RCC 7860 (cell line): Measurements from ENCODE around the gene KLK7.

ENCODE experiments used
- DNase-seq: peaks from one replicate; pipeline ENCODE4 v3.0.0-alpha.2; 2015; ENCODE audit warnings: low spot score
- FAIRE-seq: peaks from 2 replicates; lab custom pipeline; 2012; peaks lifted over from hg19 to GRCh38; lab: Jason Lieb, UNC

Gene KLK7

DNA sequence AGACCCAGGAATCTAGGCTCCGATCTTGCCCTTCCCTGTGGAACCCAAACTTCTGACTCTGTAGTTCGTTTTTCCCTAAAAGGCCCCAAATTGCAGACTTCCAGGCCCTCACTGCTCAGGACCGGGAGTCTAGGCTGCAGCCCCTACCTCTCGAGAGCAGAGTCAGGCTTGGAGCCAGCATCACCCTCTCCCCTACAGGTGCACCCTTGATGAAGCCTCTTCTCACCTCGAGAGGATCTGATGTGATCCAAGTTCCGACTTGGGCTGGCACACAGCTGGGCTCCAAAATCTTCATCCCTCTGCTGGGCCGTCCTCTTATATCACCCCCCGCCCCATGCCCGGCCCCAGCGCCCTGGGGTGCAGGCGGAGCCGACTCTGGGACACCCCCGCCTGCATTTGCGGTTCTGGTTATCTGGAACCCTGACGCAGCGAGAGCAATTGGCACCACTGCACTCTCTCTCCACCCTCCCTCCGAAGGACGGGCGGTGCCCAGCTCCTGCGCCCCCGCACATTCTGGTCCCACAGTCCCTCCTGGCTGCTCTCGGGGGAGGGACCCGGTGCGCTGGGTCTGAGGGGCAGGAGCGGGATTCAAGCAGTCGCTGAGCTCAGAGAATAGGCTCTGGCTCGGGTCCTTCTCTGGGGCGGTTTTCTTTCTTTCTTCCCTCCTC, at the start of gene KLK7:
Gene KLK7 (minus strand): TSS at position 293 of the 668 bp plus-strand sequence. CDS start 1,518 bp downstream, outside the sequence.
- no peak for DNase-seq

GRCh38 chr19:51031880-51032225, 48.1 kb upstream of the KLK7 start:
- DNase-seq: no peak
- no peak for FAIRE-seq

More for the DNA sequence above, at the start of gene KLK7:
- FAIRE-seq: no peak

DNA sequence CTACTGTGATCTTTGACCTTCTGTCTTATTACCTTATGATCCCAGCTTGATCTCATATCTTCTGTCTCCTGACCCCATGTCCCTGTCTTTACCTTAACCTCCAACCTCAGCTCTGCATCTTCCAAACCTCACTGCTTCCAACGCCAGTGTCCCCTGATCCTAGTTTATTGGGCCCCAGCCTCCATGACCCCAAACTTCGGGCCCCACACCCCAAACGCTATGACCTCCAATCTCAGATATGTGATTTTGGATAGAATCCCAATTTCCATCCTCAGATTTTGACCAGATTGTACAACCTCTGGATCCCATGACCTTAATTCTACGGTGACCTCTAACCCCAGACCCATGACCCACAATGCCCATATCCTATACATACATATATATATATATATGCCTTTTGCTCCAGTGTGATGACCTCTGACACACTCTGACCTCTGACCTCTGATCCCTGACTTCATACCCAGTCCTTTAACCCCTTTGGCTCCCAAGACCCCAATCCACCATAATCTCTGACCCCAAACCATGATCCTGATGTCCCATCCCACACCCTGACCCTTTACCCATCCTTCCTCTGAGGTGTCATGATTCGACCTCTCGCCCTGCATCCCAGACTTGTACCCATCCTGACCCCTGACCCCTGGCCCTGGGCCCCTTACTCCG, 47.6 kb upstream of the KLK7 start:
- DNase-seq (no peak), FAIRE-seq (no peak)

GRCh38 chr19:51030631-51031030, 46.9 kb upstream of the KLK7 start:
- DNase-seq: no peak
- no peak for FAIRE-seq

GRCh38 chr19:51029718-51030117, 46.0 kb upstream of the KLK7 start:
- DNase-seq (no peak), FAIRE-seq (no peak)

DNA sequence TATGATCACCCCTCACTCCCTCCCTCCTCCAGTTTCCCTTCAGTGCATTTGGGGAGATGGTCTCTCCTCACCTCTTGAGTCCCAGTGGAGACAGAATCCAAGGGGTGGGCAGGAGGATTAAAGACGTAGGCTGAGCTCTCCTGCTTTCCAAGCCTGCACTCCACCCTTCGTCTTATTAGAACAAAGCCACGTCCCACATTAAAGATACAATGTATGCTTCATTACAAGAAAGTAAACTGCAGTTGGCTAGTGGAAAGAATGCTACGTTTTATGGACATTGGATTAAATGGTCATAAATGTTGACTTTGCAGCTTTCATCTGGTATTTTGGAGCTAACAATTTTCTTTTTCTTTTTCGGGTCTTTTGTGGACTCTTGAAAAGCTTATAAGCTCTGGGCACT, 44.2 kb upstream of the KLK7 start:
- FAIRE-seq (no peak), DNase-seq (no peak)

DNA sequence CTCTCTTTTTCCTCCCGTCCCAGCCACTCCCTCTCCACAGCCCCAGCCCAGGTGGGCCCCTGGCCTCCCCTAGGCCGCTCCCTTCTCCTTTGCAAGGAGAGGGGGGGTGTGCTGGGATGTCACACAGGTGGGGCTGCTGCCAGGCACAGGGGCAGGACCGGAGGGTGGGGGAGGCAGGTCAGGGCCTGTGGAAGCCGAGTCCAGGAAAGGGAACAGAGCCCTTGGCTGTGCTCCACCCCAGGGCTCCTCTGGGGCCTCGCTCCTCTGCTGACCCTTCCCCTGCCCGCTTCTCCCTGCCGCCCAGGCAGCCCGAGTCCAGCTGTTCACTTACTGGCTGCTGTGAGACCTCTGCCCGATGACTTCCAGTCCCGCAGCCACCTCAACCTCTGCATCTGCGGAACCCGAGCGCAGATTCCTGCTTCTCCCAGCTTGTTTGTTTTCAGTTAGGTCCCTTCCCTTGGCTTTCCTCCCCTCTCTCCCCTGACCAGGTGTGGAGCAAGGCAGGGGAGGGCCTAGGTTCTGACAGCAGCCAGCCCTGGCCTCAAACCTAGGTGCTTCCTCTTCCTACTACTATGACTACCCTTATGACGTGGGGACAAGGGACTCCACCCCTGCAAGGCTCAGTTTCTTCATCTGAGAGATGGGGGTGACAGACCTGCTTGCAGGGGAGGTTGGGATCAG, 43.5 kb upstream of the KLK7 start:
- FAIRE-seq (no peak), DNase-seq (no peak)

- FAIRE-seq (no peak), DNase-seq (no peak)
Observed at GRCh38 chr19:51026554-51026831, 42.8 kb upstream of the KLK7 start, which contains the start of gene KLK11. KLK11 (minus strand) TSS chr19:51026616; CDS start chr19:51025631, 985 bp downstream.

DNA sequence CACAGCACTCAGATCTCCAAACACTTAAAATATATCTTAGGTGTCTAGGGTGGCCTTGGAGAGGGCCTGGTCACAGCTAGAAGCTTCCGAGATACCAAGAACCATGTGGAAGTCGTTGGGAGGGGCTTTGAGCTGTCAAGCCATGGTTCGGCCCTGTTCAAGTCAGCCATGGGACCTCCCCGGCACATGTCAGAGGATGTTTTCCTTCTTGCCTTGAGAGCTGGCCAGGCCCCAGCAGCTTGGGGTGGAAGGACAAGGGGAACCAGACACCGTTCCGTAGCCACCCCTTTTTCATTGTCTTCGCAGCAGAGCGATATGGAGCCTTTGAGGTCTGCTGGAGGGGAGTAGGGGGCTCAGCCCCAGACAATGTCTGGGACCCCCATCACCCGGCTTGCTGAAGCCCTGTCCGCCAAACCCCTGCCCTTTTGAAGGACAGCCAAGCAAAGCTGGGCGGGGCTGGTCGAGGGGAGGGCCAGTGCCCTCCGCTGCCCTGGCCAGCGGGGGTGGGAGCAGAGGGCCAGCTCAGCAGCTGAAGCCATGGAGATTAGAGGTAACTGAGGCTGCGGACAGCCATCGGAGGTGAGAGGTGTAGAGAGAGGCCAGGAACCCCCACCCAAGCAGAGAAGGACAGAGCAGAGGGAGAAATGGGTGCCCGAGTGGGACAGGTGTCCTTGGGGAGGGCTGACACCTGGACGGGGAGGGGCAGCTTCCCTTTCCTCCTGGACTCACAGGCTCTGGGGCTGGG, 42.3 kb upstream of the KLK7 start:
- no peak for DNase-seq
- no peak for FAIRE-seq

DNA sequence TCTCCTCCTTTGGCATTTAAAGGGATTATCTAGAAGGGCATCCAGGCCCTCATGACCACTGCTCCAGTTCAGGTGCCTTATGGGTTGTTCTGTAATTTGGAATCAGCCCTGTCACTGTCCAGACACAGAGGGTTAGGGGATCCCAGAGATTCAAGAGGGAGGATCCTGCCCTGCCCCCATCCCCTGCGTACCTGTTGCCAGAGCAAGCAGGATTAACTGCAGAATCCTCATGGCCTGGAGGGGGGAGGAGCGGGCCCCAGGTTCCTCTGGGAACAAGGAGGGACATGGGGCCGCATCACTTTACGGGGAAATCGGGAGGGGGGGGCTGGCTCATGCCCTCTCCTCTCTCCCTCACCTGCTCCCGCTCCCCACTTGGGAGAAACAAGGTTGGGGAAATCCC, 41.7 kb upstream of the KLK7 start:
- FAIRE-seq (no peak), DNase-seq (no peak)

- FAIRE-seq (no peak), DNase-seq (no peak)
Observed at GRCh38 chr19:51024924-51025323, 41.2 kb upstream of the KLK7 start.

DNA sequence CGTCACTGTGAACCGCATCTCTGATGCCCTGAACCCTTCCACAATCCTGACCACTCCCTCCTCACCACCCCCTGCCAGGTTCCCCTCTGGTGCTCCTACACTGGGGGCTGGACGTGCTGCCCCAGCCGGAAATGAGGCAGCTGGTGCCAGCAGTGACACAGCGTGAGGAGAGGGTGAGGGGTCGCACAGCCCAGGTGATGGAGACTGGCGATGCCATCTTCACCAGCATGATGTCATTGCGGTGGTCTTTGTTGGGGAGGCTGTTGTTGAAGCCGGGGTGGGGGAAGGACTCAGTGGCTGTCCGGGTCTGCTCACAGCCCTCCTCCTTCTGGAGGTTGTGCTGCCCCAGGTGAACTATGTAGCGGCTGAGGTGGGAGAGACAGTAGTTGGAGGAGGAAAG, 40.2 kb upstream of the KLK7 start:
- DNase-seq: no peak
- FAIRE-seq: no peak

- DNase-seq: no peak
- FAIRE-seq: no peak
Observed at GRCh38 chr19:51022526-51022925, 38.8 kb upstream of the KLK7 start.

DNA sequence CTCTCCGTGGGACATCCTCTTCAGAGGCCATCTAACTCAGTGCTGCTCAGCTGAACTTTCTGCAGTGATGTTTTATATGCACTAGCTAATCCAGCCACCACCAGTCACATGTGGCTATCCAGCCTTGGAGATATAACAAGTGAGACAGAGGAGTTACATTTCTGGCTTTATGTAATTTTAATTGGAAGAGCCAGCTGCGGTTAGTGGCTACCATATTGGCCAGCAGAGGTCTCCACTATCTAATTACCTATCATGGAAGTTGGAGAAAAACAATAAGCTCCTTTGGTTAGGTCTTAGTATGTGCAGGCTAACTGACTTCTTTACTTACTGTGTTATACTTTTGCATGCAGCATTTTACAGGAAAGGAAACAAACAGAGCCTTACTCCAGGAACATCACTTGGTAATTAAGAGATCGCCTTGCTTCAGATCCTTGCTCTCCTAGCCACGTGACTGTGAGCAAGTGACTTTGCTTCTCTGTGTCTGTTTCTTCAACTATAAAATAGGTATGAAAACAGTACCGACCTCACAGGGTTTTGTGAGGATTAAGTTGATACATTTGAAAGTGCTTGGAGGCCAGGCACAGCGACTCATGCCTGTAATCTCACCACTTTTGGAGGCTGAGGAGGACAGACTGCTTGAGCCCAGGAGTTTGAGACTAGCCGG, 37.4 kb upstream of the KLK7 start:
- DNase-seq (peak; percentile 9), FAIRE-seq (no peak)

DNA sequence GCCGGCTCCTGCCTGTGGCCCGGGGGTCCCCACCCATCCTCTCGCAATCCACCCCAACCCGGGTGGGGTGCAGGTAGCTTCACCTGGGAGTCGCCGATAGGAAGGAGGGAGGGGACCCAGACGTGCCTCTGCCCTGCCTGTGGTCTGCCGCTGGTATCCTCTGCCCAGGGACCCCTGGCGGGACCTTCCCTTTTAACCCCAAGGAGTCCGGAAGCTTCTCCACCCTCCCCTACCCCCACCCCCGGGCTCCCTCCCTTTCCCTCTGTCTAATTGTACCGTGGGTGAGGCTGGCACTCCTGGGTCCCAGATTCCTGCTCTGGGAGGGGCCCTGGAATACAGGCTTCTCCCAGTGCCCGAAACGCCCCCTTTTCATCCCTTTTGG, 35.8 kb upstream of the KLK7 start, which contains the start of gene KLK10:
Gene KLK10 (minus strand): TSS at position 166 of the 382 bp plus-strand sequence. CDS start 579 bp downstream, outside the sequence.
- FAIRE-seq (no peak), DNase-seq (no peak)

GRCh38 chr19:51018745-51019543, 35.2 kb upstream of the KLK7 start:
- DNase-seq: no peak
- FAIRE-seq: no peak

GRCh38 chr19:51016798-51017683, 33.3 kb upstream of the KLK7 start:
- FAIRE-seq (no peak), DNase-seq (no peak)

DNA sequence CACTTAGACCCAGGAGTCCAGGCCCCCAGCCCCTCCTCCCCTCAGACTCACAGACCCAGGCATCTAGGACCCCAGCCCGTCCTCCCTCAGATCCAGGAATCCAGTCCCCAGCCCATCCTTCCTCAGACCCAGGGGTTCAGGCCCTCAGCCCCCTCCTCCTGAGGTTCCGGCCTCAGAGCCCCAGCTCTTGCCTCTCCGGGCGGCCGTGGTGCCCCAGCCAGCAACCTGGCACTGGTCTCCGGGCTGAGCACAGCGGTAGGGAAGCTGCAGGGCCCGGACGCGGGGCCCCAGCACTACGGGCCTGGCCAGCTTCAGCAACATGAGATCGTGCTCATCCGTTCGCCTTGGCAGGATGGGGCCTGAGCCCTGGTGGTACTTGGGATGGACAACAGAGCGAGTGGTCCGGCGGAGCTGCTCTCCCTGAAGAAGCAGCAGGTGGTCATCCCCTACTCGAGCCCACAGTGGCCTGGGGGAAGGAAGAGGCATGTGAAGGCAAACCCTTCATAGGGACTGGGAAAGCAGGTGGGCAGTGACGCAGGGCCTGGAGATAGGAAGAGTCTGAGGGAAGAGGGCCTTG, 32.1 kb upstream of the KLK7 start:
- FAIRE-seq (no peak), DNase-seq (no peak)

GRCh38 chr19:51014242-51014641, 30.5 kb upstream of the KLK7 start:
- no peak for DNase-seq
- no peak for FAIRE-seq
